ENCODE measurements around the gene TIMELESS. TPM values are rescaled to one million over a fixed set of nuclear protein-coding genes. Genes with fewer than 3 reads are reported as not detected.

TIMELESS gene
- total RNA-seq, 4 donors from 2014 or later: 3.2 to 6.8 (median 4.3) TPM

- TF ChIP-seq CTCF (IDR thresholded peaks at IDR 0.05): no peak
- no peak for ATAC-seq (ENCODE audit: low FRiP score)
- no peak for DNase-seq (ENCODE audit: low spot score)
Measured at GRCh38 chr12:56434828-56435227, 14.4 kb downstream of the TIMELESS start.

GRCh38 chr12:56431850-56432249, 17.4 kb downstream of the TIMELESS start:
- ATAC-seq (ENCODE audit: low FRiP score) (no peak), DNase-seq (ENCODE audit: low spot score) (no peak)
- TF ChIP-seq CTCF (IDR thresholded peaks at IDR 0.05): no peak

GRCh38 chr12:56431288-56431687, 17.9 kb downstream of the TIMELESS start:
- ATAC-seq (ENCODE audit: low FRiP score): no peak
- no peak for TF ChIP-seq CTCF (IDR thresholded peaks at IDR 0.05)

GRCh38 chr12:56425940-56426438, 23.2 kb downstream of the TIMELESS start:
- DNase-seq (ENCODE audit: low spot score) (no peak), ATAC-seq (ENCODE audit: low FRiP score) (no peak)
- TF ChIP-seq CTCF (IDR thresholded peaks at IDR 0.05): no peak

More at GRCh38 chr12:56431288-56431687, 17.9 kb downstream of the TIMELESS start:
- no peak for DNase-seq (ENCODE audit: low spot score)

- no peak for TF ChIP-seq CTCF (IDR thresholded peaks at IDR 0.05)
- DNase-seq (ENCODE audit: low spot score) (no peak), ATAC-seq (ENCODE audit: low FRiP score) (no peak)
Measured at GRCh38 chr12:56425193-56425592, 24.0 kb downstream of the TIMELESS start.

GRCh38 chr12:56420411-56420810, 28.8 kb downstream of the TIMELESS start:
- no peak for ATAC-seq (ENCODE audit: low FRiP score)
- no peak for DNase-seq (ENCODE audit: low spot score)
- TF ChIP-seq CTCF (IDR thresholded peaks at IDR 0.05): no peak

GRCh38 chr12:56417739-56418138, 31.5 kb downstream of the TIMELESS start:
- DNase-seq (ENCODE audit: low spot score) (no peak), ATAC-seq (ENCODE audit: low FRiP score) (no peak)
- TF ChIP-seq CTCF (IDR thresholded peaks at IDR 0.05): no peak

Data from omental fat pad (tissue), 4 donors.